ENCODE measurements around the gene CD151. TPM values are rescaled to one million over a fixed set of nuclear protein-coding genes. Genes with fewer than 3 reads are reported as not detected.

CD151 gene
- total RNA-seq, 1 donor from 2014 or later: 486 TPM

GRCh38 chr11:821512-822371 lies 11.0 kb upstream of the CD151 start:
- H3K4me3 ChIP-seq: peak overlapping the region; percentile 91
- intact Hi-C loops (cut with DNase I): no loop called here

GRCh38 chr11:823441-824291 lies 9.1 kb upstream of the CD151 start:
- TF ChIP-seq CTCF (IDR thresholded peaks at IDR 0.05): no peak
- Histone ChIP-seq H3K4me1 (peaks cover 52% of the 10 kb centered on the region), H3K36me3 (peaks cover 34% of the 10 kb centered on the region), H3K27ac (no peak overlapping the region), H3K9me3 (no peaks in the 10 kb centered on the region), H3K4me3 (no peak overlapping the region), H3K27me3 (no peaks in the 10 kb centered on the region)
- ATAC-seq (no peak), DNase-seq (no peak)
- intact Hi-C loops (cut with DNase I): no loop called here

More at GRCh38 chr11:821512-822371, 11.0 kb upstream of the CD151 start:
- Histone ChIP-seq H3K36me3 (peaks cover 34% of the 10 kb centered on the region), H3K9me3 (no peaks in the 10 kb centered on the region), H3K27ac (peak overlapping the region; percentile 58), H3K4me1 (peaks cover 37% of the 10 kb centered on the region), H3K27me3 (no peaks in the 10 kb centered on the region)
- DNase-seq (peak; percentile 83), ATAC-seq (peak; percentile 6)
- TF ChIP-seq CTCF (IDR thresholded peaks at IDR 0.05): no peak

- Histone ChIP-seq H3K36me3 (peaks cover 34% of the 10 kb centered on the region), H3K9me3 (no peaks in the 10 kb centered on the region), H3K27ac (no peak overlapping the region), H3K4me1 (peaks cover 60% of the 10 kb centered on the region), H3K4me3 (no peak overlapping the region), H3K27me3 (no peaks in the 10 kb centered on the region)
- intact Hi-C loops (cut with DNase I): no loop called here
- ATAC-seq (no peak), DNase-seq (no peak)
- TF ChIP-seq CTCF (IDR thresholded peaks at IDR 0.05): no peak
Measured at GRCh38 chr11:824292-824880, 8.4 kb upstream of the CD151 start.

GRCh38 chr11:824942-825341 lies 7.8 kb upstream of the CD151 start:
- H3K27me3 ChIP-seq: no peaks in the 10 kb centered on the region
- intact Hi-C loops (cut with DNase I): no loop called here
- H3K4me3 ChIP-seq: no peak overlapping the region
- peaks cover 34% of the 10 kb centered on the region for H3K36me3 ChIP-seq
- ATAC-seq (no peak), DNase-seq (no peak)
- H3K27ac ChIP-seq: no peak overlapping the region
- H3K9me3 ChIP-seq: no peaks in the 10 kb centered on the region
- no peak for TF ChIP-seq CTCF (IDR thresholded peaks at IDR 0.05)
- H3K4me1 ChIP-seq: peaks cover 65% of the 10 kb centered on the region

GRCh38 chr11:825366-826226 lies 7.2 kb upstream of the CD151 start:
- no peak for ATAC-seq
- Histone ChIP-seq H3K27me3 (peaks cover 3% of the 10 kb centered on the region), H3K4me1 (peaks cover 68% of the 10 kb centered on the region), H3K4me3 (no peak overlapping the region), H3K27ac (peak overlapping the region; percentile 78), H3K36me3 (peaks cover 34% of the 10 kb centered on the region), H3K9me3 (no peaks in the 10 kb centered on the region)
- intact Hi-C loops (cut with DNase I): no loop called here
- DNase-seq: no peak
- TF ChIP-seq CTCF (IDR thresholded peaks at IDR 0.05): no peak

Data from upper lobe of right lung (tissue), 1 donor.